Activated CD4-positive, alpha-beta T cell treated with anti-CD3 and anti-CD28 coated beads, Interleukin-2, amount 50 U/mL, for 48 hours (primary cell): ENCODE data around the gene MICU1.

Experiments used
- DNase-seq, 2 experiments: peaks; one replicate each; pipeline ENCODE4 v3.0.0-alpha.2; 2020

The MICU1 gene

GRCh38 chr10:72340510-72341261, 285.2 kb downstream of the MICU1 start:
- DNase-seq = peak; percentile 86 to 87

DNA sequence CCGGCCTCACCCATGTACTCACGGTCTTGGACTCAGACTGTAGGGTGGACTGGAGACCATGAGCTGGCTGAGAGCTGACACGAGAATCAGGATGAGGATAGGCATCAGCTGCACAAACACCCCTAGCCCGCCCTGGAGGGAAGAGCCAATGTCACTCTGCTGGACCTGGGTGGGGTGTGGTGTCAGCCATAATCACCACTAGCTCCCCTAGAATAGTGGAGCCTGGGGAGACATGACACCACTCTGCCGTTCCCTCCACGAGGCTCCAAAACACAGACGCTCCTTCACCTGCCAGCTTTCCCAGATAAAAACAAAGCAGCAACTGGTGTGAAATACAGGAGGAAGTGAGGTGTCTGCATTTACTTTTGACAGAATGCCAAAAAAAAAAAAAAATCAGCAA, 287.7 kb downstream of the MICU1 start:
- DNase-seq = no peak

DNA sequence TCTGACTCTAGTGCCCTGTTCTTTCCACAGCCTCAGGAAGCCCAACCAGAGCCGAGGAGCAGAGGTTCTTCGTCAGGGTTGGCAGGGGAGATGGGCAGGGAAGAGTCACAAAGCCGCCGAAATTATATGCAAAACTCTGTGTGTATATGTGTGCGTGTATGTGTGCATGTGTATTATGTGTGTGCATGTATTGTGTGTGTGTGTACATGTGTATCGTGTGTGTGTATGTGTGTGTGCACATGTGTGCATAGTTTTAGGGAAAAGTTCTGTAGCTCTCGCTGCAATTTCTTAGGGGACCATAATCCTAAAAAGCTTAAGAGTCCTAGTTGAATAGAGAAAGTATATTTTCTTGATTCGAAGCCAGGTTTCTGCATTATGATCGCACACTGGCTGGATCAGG, 288.2 kb downstream of the MICU1 start:
- no peak for DNase-seq

- peak; percentile 74 to 82 for DNase-seq
Measured at GRCh38 chr10:72337039-72337629, 288.7 kb downstream of the MICU1 start.

DNA sequence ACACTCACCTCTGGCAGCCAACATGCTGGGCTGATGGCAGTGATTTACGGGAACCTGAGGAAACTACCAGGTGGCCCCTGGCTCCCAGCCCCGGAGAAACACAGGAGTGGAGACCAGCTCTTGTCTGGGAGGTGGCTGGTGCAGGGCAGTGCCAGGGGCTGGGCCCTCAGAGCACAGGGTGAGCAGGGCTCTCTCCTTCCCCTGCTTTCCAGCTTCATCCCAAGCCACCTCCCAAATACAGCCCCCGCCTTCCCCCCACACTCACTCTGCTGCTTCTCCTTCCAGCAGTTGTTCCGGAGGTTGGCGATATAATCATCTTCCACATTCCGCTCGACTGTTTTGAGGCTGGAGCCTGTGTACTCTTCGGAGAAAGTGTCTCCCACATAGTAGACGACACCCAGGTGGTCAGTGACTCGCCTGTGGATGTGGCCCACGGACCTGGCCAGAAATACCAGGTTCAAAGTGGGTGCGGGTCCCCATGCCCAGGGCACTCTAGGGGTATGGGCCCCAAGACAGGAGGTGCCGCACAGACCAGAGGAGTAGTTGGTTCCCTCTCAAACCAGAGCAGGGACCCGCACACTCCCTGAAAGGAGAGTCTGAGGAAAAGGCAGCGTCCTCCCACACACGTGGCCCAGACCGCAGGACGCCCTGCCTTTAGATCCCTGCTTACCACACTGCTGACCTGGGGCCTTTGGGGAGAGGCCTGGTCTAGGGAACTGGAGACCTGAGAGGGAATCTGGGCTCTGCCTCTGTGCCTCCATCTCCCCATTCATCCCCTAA, 289.4 kb downstream of the MICU1 start:
- DNase-seq = peak in 1 of 2 experiments; percentile 13

- peak; percentile 61 to 71 for DNase-seq
Measured at GRCh38 chr10:72335394-72336258, 290.3 kb downstream of the MICU1 start.

DNA sequence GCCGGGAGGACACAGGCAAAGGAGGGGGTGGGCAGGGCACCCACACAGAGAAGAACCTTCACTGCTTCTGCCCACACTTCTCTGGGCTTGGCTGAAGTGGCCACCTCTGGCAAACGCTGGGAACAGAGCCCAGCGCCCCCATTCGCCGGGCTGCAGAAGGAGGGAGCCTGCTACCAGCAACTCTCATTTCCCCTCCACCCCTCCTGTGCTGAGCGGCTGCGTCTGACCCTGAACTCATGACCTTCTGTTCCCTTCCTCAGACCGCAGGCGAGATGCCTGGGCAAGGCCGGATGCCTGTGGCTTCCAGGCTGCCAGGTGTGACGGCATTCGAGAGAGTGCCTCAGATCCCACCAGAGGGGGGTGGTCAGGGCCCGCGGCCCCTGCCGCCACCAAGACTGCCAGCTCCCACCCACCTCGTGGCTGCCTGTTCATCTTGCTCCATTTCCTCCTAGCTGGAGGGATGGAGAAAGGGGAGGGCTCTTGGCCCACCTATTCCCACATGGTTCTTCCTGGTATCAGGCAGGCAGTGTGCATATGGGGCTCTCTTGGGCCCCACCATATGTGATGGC, 291.0 kb downstream of the MICU1 start:
- peak; percentile 87 to 92 for DNase-seq

DNA sequence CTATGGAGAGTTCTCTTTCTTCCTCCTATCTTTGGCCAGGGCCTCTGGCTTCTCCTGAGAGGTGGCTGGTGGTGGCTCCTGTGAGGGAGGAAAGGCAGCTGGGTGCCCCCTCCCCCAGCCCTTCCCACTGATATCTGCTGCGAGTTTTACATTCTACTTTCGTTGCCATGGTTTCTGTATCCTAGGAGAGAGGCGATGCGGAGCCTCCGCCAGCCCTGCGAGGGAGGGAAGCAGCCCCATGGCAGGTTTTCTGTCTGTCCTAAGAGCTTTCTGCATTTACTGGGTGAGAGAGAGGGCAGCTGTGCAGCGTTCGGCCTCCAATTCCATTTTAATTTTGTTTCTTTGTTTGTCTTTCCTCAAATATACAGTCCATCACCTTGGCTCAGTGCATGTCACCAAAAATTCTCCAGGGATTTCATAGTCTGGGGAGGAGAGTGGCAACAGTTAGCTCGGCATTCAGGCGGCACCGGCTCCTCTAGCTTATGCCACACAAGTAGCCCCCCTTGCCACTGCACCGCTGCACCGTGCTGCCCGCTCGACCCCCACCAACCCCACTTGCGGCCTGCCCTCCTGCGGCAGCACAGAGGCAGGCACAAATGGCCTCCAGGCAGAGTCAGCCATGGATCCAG, 291.6 kb downstream of the MICU1 start:
- no peak for DNase-seq

DNA sequence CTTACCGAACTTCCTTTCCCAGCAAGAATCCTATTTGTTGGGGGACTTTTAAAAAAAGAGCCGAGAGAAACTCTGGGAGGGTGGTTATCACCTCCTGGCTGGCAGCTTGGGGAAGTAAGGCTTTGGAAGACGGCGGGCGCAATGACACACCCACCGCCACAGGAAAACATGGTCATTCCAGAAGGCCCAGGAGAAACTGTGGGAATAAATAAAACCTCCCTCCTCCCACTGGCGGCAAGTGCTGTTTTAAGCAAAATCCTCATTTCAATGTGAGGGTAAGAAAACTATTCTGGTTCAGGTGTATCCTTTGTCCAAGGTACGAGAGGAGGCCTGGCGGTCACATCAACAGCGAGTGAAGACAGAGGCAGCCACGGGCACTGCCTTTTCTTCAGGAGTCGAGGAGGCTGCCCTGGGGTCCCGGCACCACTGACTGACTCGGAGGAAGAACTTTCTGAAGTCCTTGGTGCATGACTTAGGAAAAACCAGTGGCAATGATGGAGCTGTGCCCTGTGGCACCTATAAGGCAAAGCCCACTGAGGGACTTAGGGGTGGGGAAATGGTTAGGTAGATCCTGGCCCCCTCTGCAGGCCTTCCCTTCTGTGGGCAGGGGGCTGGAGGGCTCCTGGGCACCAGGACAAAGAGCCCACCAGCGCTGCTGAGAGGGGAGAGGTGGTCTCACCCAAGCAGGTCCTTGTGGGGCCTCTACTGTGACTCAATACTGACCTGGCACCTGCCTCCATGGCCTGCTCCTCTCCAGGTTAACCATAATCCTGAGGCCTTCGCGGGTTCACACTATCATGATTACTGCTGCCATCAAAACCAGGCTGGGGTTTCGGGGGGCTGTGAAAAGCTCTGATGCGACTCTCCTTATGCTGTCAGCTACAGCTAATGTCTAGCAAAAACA, 292.5 kb downstream of the MICU1 start:
- peak in 1 of 2 experiments; percentile 58 for DNase-seq

DNA sequence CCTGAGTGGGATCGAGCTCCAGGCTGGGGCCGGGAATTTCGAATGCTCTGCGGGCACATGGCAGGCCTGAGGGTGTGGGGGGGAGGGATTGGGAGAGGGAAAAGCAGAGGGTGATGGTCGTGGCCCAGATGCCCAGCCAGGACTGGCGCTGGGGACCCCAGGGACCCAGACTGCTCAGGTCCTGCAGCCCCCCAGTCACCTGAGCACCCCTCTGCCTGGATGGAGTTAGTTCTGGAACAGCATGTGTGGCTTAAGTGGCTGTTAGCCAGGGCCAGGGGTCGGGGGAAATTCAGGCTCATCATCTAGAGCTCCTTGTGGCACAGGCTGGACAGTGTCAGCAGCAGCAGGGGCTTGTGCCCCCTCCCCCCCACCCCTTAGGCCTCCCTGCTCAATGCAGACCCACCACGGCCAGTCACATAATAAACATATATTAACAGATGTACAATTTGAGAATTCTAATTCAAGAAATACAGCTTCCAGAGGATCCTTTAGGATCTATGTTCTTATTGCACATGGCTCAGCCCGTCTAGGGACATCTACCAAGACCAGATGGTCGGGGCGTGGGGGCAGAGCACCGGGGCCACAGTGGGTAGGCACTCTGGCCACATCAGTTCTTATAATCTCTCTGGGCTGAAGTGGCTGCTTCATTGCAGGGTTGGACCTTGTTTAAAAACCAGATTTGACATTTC, 293.3 kb downstream of the MICU1 start:
- DNase-seq = no peak

DNA sequence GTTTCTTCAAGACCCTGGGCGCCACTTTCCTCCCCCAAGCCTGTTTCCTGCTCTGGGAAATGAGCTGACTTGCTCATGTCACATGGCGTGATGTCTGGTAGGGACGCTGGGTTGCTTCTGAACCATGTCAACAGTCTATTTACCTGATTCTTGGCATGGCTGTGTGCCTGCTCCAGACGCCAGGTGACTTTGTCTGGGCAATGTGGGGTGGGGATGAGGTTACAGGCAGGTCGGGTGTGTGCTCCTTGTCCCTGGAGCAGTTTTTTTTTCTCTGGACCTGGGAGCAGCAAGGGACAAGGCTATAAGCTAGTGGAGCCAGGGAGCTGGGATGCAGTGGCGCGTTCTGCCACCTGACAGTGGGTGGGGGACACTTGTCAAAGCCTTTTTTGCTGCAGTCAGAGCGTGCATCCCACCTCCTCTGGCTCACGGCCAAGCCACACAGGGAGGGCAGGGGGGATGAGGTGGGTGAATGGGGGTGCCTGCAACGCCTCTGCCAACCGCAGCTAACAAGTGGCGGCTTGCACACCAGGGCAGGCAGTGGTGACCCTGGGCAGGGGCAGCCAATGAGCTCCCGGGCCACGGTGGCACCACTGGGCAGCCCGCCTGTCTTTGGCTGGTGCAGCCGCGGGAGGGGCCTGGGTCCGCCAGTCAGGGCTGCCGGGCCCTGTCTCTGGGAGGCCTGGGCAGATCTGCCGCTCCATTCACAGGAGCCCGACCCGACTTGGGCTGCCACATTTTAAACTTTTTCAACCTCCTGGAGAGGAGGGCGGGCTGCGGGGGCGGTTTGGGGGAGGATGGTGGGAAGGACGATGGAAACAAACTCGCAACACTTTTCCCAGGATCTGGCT, 294.1 kb downstream of the MICU1 start:
- DNase-seq = peak; percentile 91 to 93

DNA sequence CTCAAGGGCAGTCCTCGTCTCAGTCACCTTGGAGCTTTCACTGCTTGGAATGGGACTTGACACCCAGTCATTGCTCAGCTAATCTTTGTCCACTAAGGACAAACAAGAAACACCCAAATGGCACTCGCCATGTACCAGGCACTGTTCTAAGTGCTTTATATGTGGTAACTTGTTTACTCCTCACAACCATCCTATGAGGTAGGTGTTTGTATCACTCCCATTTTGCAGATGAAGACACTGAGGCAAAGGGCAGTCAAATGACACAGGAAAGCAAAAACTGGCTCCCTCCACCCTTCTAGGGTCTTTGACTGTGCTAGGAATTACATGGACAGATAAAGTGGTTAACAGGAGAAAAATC, 295.8 kb downstream of the MICU1 start:
- no peak for DNase-seq

- DNase-seq = no peak
Measured at GRCh38 chr10:72329290-72330068, 296.4 kb downstream of the MICU1 start.

- peak; percentile 58 to 69 for DNase-seq
Measured at GRCh38 chr10:72328829-72329204, 297.1 kb downstream of the MICU1 start.

DNA sequence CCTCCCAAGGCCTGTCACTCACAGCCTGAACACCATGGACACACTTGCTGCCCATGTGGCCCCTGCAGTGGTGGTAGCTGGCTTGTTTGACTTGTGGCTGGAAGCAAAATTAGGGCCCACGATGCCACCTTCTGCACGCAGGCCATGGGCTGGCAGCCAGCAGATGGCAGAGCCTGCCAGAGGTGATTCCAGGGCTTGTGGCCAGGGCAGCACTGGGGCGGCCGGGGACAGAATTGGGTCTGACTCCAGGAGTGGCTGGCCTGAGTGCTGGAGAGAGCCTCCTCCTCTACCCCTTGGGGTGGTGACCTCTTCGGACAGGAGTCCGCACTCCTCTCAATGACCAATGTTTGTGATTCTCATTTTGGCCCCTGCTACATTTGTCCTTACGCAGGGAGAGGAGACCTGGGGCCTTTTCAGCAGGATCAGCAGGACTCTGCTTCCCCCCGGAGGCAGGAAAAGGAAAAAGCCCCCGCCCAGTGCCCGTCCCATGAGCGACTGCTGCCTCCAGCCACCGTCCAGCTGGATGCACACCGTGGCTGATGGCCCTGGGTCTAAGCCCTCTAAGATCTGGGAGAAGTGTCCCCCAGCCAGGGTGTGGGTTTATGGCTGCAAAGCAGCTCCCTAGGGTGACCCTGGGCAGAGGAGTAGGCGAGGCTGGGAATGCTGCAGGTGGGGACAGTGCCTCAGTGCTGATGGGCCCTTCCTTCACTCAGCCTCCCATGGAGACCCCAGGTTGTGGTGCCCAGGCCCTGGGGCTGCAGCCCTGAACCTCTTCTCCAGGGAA, 297.6 kb downstream of the MICU1 start:
- DNase-seq = no peak

GRCh38 chr10:72326665-72327603, 298.9 kb downstream of the MICU1 start:
- peak; percentile 80 to 88 for DNase-seq
